GM11168 (cell line): ENCODE measurements around the gene SPINT2.

ENCODE experiments used
- in situ Hi-C: fragments of 300-500 bp; cut with MboI; formaldehyde crosslinking; loops from one replicate; pipeline ENCODE4 v1.12.0; 2022; ENCODE audit warnings: low sequenced_read_pairs; ENCODE audit not compliant: unreplicated experiment

The SPINT2 gene

DNA sequence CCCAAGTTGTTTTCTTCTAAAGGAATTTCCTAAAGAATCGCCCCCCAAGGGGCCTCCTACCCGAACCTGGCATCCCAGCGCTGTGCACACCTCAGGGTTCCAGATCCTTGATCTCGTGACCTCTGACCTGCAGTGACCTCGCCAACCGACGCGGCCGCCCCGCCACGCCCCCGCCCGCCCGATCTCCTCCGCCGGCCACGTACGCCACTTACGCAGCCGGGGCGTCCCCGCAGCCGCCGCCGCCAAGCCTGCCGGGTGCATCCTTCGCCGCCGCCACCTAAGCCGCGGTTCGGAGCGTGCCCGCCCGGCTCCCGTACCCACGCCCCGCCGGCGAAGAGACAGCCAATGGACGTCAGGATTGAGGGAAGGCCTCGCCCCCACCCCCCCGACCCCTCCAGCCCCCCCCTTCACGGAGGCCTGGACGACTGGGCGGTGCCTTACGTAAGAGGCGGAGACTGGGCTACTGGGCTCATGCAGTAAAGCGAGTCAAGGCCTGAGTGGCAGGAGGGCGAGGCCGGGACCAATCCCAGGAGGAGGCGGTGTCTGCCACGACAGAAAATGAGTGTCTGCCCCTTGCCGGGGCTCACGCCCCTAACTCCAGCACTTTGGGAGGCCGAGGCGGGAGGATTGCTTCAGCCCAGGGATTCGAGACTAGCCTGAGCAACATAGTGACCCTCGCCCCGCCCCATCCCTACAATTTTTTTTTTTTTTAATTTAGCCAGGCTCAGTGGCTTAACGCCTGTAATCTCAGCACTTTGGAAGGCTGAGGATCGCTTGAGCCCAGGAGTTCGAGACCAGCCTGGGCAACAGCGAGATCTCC, 51.5 kb downstream of the SPINT2 start, which contains the start of gene YIF1B:
YIF1B (minus strand) TSS at position 291 of the 820 bp plus-strand sequence; CDS start at position 261, 30 bp downstream.
- in situ Hi-C loops, result no loop called here

DNA sequence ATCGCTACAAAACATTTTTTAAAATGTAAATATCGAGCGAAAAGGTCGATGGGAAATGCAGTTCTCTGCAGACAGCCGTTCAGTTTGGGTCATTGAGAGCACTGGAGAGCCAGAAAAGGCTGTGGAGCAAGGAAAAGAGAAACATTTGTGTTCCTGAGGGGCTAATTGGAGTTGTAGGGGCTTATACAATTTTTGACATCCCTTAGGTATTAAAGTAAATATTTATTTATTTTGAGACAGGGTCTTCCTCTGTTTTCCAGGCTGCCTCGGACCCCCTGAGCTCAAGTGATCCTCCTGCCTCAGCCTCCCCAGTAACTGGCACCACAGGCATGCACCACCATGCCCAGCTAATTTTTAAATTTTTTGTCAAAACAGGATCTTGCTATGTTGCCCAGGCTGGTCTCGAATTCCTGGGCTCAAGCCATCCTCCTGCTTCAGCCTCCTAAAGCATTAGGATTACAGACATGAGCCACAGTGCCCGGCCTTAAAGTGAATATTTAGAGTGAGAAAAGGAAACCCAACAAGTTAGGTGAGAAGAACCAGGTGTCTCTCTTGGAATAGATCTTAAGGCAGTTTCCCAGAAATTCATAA, 52.2 kb downstream of the SPINT2 start:
- in situ Hi-C loops, result no loop called here

DNA sequence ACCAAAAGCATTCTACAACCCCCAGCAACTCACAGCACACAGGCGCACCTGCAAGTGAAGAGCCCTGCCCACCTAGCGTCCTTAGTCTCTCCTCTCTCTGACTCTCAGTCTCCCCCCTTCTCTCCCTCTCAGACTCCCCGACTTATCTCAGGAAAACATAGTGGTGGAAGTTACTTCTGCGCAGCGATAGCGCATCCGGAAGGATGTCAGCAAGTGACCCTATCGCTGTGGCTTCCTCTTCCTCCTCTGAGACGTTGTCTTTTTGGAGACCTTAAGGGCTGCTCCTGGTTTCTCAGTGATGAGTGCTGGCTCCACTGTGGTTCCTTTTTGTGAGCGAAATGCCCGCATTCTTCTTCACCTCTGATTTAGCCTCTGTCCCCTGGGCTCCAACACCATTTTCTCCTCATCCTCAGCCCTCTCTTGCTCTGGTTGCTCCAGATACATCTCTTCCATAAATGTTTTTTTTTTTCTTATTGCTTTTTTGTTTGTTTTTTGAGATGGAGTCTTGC, 52.8 kb downstream of the SPINT2 start:
- in situ Hi-C loops, result no loop called here

- in situ Hi-C loops, result no loop called here
These were observed 54.3 kb downstream of the SPINT2 start for GRCh38 chr19:38318660-38319059.

GRCh38 chr19:38319421-38320258, 55.3 kb downstream of the SPINT2 start, which contains the start of gene KCNK6:
Gene KCNK6 (plus strand): TSS chr19:38319845. CDS start chr19:38319951, 106 bp downstream.
- in situ Hi-C loops, result no loop called here

GRCh38 chr19:38320969-38321339, 56.6 kb downstream of the SPINT2 start:
- in situ Hi-C loops, result no loop called here

DNA sequence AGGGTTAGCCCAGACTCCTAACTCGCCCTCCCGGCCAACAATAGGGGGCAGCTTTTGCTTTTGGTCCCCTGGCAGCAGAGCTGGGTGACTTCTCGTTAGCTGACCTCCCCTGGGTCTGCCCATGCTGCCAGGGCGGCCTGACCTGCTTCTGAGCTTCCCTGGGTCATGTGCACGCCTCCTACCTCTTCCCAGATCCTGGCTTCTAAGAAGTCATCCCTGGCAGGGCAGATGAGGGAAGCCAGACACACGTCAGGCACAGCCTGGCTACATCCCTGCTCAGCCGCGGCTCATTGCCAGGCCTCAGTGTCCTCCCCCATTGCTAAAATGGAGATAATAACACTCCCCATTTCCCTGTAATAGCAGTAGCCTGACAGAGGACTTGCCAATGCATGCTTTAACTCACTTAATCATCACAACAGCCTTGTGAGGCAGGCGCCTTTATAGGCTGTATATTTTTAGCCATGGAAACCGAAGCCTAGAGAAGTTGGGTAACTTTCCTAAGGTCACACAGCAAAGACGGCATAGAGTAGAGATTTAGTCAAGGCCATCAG, 57.3 kb downstream of the SPINT2 start:
- in situ Hi-C loops, result no loop called here

DNA sequence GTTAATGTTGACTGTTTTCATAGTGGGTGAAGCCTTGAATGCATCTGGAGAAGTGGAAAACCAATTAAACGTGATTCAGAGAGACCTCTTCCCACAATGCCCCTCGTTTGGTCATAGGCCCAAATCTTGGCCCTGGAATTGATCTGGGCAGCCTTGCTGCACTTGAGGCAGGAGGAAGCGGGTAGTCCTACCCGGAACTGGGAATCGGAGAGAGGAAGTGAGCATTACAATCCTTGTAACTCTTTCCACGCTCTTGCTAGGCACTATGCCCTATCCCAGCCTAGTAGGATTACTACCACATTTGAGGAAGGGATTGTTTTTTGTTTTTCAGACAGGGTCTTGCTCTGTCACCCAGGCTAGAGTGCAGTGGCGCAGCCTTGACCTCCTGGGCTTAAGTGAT, 58.9 kb downstream of the SPINT2 start:
- in situ Hi-C loops, result no loop called here

- in situ Hi-C loops, result no loop called here
These were observed 60.1 kb downstream of the SPINT2 start for GRCh38 chr19:38324431-38324830.

DNA sequence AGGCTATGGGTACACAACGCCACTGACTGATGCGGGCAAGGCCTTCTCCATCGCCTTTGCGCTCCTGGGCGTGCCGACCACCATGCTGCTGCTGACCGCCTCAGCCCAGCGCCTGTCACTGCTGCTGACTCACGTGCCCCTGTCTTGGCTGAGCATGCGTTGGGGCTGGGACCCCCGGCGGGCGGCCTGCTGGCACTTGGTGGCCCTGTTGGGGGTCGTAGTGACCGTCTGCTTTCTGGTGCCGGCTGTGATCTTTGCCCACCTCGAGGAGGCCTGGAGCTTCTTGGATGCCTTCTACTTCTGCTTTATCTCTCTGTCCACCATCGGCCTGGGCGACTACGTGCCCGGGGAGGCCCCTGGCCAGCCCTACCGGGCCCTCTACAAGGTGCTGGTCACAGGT, 62.2 kb downstream of the SPINT2 start:
- in situ Hi-C loops, result no loop called here

- in situ Hi-C loops, result loop anchor here (5.0 to 10.0 kb wide), 2 partner anchors 87 to 425 kb away; partner anchors contain the start of genes SIPA1L3 and WDR87
These were observed 65.3 kb downstream of the SPINT2 start for GRCh38 chr19:38329651-38330050.

DNA sequence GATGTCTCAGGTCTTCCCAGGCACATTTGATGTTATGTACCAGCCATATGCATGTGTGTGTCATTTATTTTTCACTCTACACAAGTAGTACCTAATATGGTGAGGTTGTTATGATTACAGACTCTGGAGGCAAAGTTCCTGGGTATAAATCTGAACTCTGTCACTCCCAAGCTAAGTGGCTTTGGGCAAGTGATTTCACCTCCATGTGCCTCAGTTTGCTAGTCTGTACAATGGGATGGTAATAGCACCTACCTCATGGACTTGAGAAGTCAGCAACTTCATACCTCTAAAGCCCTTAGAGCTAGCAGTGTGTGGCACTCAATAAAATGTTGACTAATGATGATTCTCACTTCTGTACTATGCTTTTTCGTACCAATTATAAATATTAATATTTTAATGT, 67.4 kb downstream of the SPINT2 start:
- in situ Hi-C loops, result loop anchor here (5.0 to 10.0 kb wide), 2 partner anchors 89 to 427 kb away; partner anchors contain the start of genes SIPA1L3 and WDR87

GRCh38 chr19:38333245-38333644, 68.9 kb downstream of the SPINT2 start:
- in situ Hi-C loops, result loop anchor here (5.0 to 10.0 kb wide), 2 partner anchors 91 to 428 kb away; partner anchors contain the start of genes SIPA1L3 and WDR87

- in situ Hi-C loops, result loop anchor here (10.0 kb wide), 1 partner anchor 431 kb away; the partner anchor contains the start of genes SIPA1L3 and WDR87
These were observed 71.7 kb downstream of the SPINT2 start for GRCh38 chr19:38335949-38336637.

DNA sequence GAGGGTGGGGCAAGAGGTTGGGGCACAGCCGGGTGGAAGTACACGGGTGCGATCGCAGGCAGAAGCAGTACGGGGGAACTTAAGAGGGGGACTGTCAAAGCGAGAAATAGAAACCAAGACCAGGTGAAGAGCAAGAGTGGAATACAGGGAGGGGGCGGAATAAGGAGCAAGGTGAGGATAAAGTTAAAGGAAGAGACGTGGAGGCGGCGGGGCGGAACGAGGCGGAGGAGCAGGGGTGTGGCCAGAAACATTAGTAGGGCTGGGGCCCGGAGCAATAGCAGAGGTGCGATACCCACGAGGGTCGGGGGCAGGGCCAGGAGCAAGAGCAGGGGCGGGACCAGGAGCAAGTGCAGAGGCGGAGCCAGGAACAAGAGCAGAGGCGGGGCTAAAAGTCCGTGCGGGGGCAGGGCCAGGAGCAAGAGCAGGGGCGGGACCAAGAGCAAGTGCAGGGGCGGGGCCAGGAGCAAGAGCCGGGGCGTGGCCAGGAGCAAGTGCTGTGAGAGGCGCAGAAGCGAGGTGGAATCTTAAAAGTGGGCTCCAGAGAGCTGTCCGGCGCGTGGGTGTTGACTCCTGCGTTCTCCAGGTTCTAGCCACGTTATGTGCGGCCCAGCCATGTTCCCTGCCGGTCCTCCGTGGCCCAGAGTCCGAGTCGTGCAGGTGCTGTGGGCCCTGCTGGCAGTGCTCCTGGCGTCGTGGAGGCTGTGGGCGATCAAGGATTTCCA, 72.4 kb downstream of the SPINT2 start:
- in situ Hi-C loops, result loop anchor here (10.0 kb wide), 1 partner anchor 432 kb away; the partner anchor contains the start of genes SIPA1L3 and WDR87

DNA sequence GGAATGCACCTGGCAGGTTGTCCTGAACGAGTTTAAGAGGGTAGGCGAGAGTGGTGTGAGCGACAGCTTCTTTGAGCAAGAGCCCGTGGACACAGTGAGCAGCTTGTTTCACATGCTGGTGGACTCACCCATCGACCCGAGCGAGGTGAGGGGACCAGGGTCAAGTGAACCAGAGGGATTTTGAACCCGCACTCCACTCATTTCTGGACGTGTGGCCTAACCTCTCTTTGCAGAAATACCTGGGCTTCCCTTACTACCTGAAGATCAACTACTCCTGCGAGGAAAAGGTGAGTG, 72.9 kb downstream of the SPINT2 start:
- in situ Hi-C loops, result loop anchor here (10.0 kb wide), 1 partner anchor 433 kb away; the partner anchor contains the start of genes SIPA1L3 and WDR87

- in situ Hi-C loops, result loop anchor here (10.0 kb wide), 1 partner anchor 434 kb away; the partner anchor contains the start of genes SIPA1L3 and WDR87
These were observed 74.6 kb downstream of the SPINT2 start for GRCh38 chr19:38339011-38339410.

GRCh38 chr19:38340927-38341326, 76.6 kb downstream of the SPINT2 start:
- in situ Hi-C loops, result no loop called here
